HEK293 (cell line): ENCODE measurements around the gene ALDH16A1.
A peak's percentile ranks its signal among the peaks of the same experiment; 100 is the strongest.

Experiments
- CTCF ChIA-PET: fragments of 350-600 bp; formaldehyde crosslinking; extraction: SDS; loops from one replicate; lab custom pipeline; 2021; ENCODE audit warnings: antibody characterized with exemption; lab: Yijun Ruan, JAX
- POLR2A ChIA-PET: fragments of 300-600 bp; formaldehyde crosslinking; extraction: SDS; loops from one replicate; lab custom pipeline; 2020; ENCODE audit warnings: antibody characterized with exemption, inconsistent platforms; lab: Yijun Ruan, JAX
- H3K27ac ChIP-seq: fragments of 200-500 bp; sonication (Bioruptor generic); 2 replicates; pipeline ENCODE4 v1.5.1; 2014; ENCODE audit warnings: low read depth, low read length, control low read depth, inconsistent platforms; ENCODE audit errors: extremely low read depth
- H3K36me3 ChIP-seq, 2 experiments: fragments of 200-500 bp in 1 of 2; sonication (Bioruptor generic) in 1 of 2; 1 replicate in 1 of 2; 2 replicates in 1 of 2; pipeline ENCODE4 v1.5.1; 2014 to 2017; ENCODE audit warnings: inconsistent platforms in 2 of 2, low read length in 2 of 2; ENCODE audit not compliant: control insufficient read depth in 2 of 2, insufficient read depth in 1 of 2
- H3K4me1 ChIP-seq: fragments of 200-500 bp; sonication (Bioruptor generic); 2 replicates; pipeline ENCODE4 v1.5.1; 2014; ENCODE audit warnings: mild to moderate bottlenecking, low read length, inconsistent platforms; ENCODE audit not compliant: control insufficient read depth, insufficient read depth
- H3K4me3 ChIP-seq: 2 replicates; pipeline ENCODE4 v1.5.1; 2011; ENCODE audit warnings: low read depth, mild to moderate bottlenecking, control low read depth, low read length, moderate library complexity
- H3K9me3 ChIP-seq: fragments of 200-500 bp; sonication (Bioruptor generic); 2 replicates; pipeline ENCODE4 v1.5.1; 2014; ENCODE audit warnings: low read depth, low read length, inconsistent platforms; ENCODE audit not compliant: control insufficient read depth, insufficient read depth
- ELK4 ChIP-seq: IDR thresholded peaks from 2 replicates; pipeline ENCODE4 v1.6.1; 2011; ENCODE audit warnings: mild to moderate bottlenecking, low read depth, low read length, borderline replicate concordance
- GLIS1 ChIP-seq: fragments of 450-650 bp; formaldehyde crosslinking; IDR thresholded peaks from 2 replicates; pipeline ENCODE4 v1.5.1; 2016; ENCODE audit warnings: missing biosample characterization, missing genetic modification characterization
- GLIS2 ChIP-seq: fragments of 450-650 bp; formaldehyde crosslinking; IDR thresholded peaks from 2 replicates; pipeline ENCODE4 v1.5.1; 2016; ENCODE audit warnings: missing biosample characterization, missing genetic modification characterization
- KLF8 ChIP-seq: fragments of 450-650 bp; formaldehyde crosslinking; IDR thresholded peaks from 2 replicates; pipeline ENCODE4 v1.5.1; 2016; ENCODE audit warnings: missing biosample characterization, missing genetic modification characterization
- PRDM10 ChIP-seq: fragments of 450-650 bp; formaldehyde crosslinking; IDR thresholded peaks from 2 replicates; pipeline ENCODE4 v1.5.1; 2016; ENCODE audit warnings: missing biosample characterization, missing genetic modification characterization
- WT1 ChIP-seq: fragments of 450-650 bp; formaldehyde crosslinking; IDR thresholded peaks from 2 replicates; pipeline ENCODE4 v1.5.1; 2016; ENCODE audit warnings: missing biosample characterization, missing genetic modification characterization
- ZBTB1 ChIP-seq: fragments of 450-650 bp; formaldehyde crosslinking; IDR thresholded peaks from 2 replicates; pipeline ENCODE4 v1.5.1; 2016; ENCODE audit warnings: missing biosample characterization, missing genetic modification characterization
- ZBTB11 ChIP-seq: fragments of 450-650 bp; formaldehyde crosslinking; conservative IDR thresholded peaks from 2 replicates; pipeline ENCODE4 v1.5.1; 2016; ENCODE audit warnings: low read depth, missing biosample characterization, missing genetic modification characterization
- ZBTB26 ChIP-seq: fragments of 450-650 bp; formaldehyde crosslinking; optimal IDR thresholded peaks from 2 replicates; pipeline ENCODE3; 2016; ENCODE audit warnings: missing biosample characterization, mild to moderate bottlenecking, missing genetic modification characterization
- ZBTB8A ChIP-seq: fragments of 450-650 bp; formaldehyde crosslinking; IDR thresholded peaks from 2 replicates; pipeline ENCODE4 v1.5.1; 2016; ENCODE audit warnings: missing biosample characterization, missing genetic modification characterization
- ZNF10 ChIP-seq: fragments of 450-650 bp; formaldehyde crosslinking; IDR thresholded peaks from 2 replicates; pipeline ENCODE4 v1.5.1; 2017; ENCODE audit warnings: missing biosample characterization, missing genetic modification characterization
- ZNF112 ChIP-seq: fragments of 450-650 bp; formaldehyde crosslinking; IDR thresholded peaks from 2 replicates; pipeline ENCODE4 v1.5.0; 2017; ENCODE audit warnings: missing biosample characterization, missing genetic modification characterization
- ZNF184 ChIP-seq: fragments of 450-650 bp; IDR thresholded peaks from 2 replicates; pipeline ENCODE4 v1.5.1; 2018; ENCODE audit warnings: missing biosample characterization, mild to moderate bottlenecking, missing genetic modification characterization
- ZNF214 ChIP-seq: fragments of 450-650 bp; formaldehyde crosslinking; IDR thresholded peaks from 2 replicates; pipeline ENCODE4 v1.5.1; 2017; ENCODE audit warnings: missing biosample characterization, mild to moderate bottlenecking, missing genetic modification characterization, borderline replicate concordance
- ZNF24 ChIP-seq: fragments of 450-650 bp; formaldehyde crosslinking; IDR thresholded peaks from 2 replicates; pipeline ENCODE4 v1.5.1; 2016; ENCODE audit warnings: missing biosample characterization, missing genetic modification characterization
- ZNF266 ChIP-seq: fragments of 450-650 bp; formaldehyde crosslinking; IDR thresholded peaks from 2 replicates; pipeline ENCODE4 v1.5.1; 2016; ENCODE audit warnings: missing biosample characterization, missing genetic modification characterization, low read depth
- ZNF449 ChIP-seq: fragments of 450-650 bp; formaldehyde crosslinking; IDR thresholded peaks from 2 replicates; pipeline ENCODE4 v1.5.1; 2017; ENCODE audit warnings: missing biosample characterization, mild to moderate bottlenecking, missing genetic modification characterization, moderate library complexity
- ZNF600 ChIP-seq: fragments of 450-650 bp; formaldehyde crosslinking; IDR thresholded peaks from 2 replicates; pipeline ENCODE4 v1.5.1; 2016; ENCODE audit warnings: missing biosample characterization, missing genetic modification characterization
- ZNF610 ChIP-seq: fragments of 450-650 bp; formaldehyde crosslinking; IDR thresholded peaks from 2 replicates; pipeline ENCODE4 v1.5.1; 2016; ENCODE audit warnings: missing biosample characterization, missing genetic modification characterization, borderline replicate concordance
- ZNF701 ChIP-seq: fragments of 450-650 bp; formaldehyde crosslinking; IDR thresholded peaks from 2 replicates; pipeline ENCODE4 v1.5.1; 2016; ENCODE audit warnings: missing biosample characterization, missing genetic modification characterization
- ZNF76 ChIP-seq: fragments of 450-650 bp; formaldehyde crosslinking; IDR thresholded peaks from 2 replicates; pipeline ENCODE4; 2016; ENCODE audit warnings: low read depth, missing biosample characterization, missing genetic modification characterization, borderline replicate concordance
- ZNF791 ChIP-seq: fragments of 450-650 bp; formaldehyde crosslinking; IDR thresholded peaks from 2 replicates; pipeline ENCODE4 v1.5.1; 2016; ENCODE audit warnings: missing biosample characterization, missing genetic modification characterization
- ZSCAN23 ChIP-seq: fragments of 450-650 bp; formaldehyde crosslinking; IDR thresholded peaks from 2 replicates; pipeline ENCODE4 v1.5.1; 2016; ENCODE audit warnings: missing biosample characterization, missing genetic modification characterization
- ZSCAN5A ChIP-seq: fragments of 450-650 bp; formaldehyde crosslinking; IDR thresholded peaks from 2 replicates; pipeline ENCODE4 v1.5.1; 2016; ENCODE audit warnings: missing biosample characterization, missing genetic modification characterization
- ZXDB ChIP-seq: fragments of 450-650 bp; formaldehyde crosslinking; IDR thresholded peaks from 2 replicates; pipeline ENCODE4 v1.5.1; 2016; ENCODE audit warnings: missing biosample characterization, missing genetic modification characterization

The ALDH16A1 gene

GRCh38 chr19:49427855-49428546 lies 25.0 kb upstream of the ALDH16A1 start:
- Histone ChIP-seq H3K4me3 (peak overlapping the region; percentile 11; the same call in 1 of the 2 replicates), H3K27ac (no peak overlapping the region), H3K9me3 (no peaks in the 10 kb centered on the region), H3K36me3 (no peaks in the 10 kb centered on the region), H3K4me1 (no peaks in the 10 kb centered on the region)
- ChIA-PET POLR2A (interaction anchor here (0.8 to 1.9 kb wide), 2 partner anchors 9 to 24 kb away, joined by 3 to 5 read pairs; partner anchors contain the start of gene PIH1D1), CTCF (interaction anchor here (0.6 to 1.4 kb wide), 3 partner anchors 13 to 201 kb away, joined by 3 to 4 read pairs (median 4); no protein-coding TSS in a partner anchor)
- TF ChIP-seq ZNF214 (tag by site-specific recombination) (no peak), GLIS1 (tag by site-specific recombination) (peak; percentile 46), ZBTB1 (no peak), GLIS2 (tag by site-specific recombination) (peak; percentile 48; the same call in 1 of the 2 replicates), ZBTB26 (tag by site-specific recombination) (peak; percentile 38), ELK4 (no peak), ZSCAN5A (tag by site-specific recombination) (no peak), ZNF112 (tag by site-specific recombination) (no peak), ZNF449 (tag by site-specific recombination) (no peak), ZNF791 (tag by site-specific recombination) (no peak), ZBTB8A (tag by site-specific recombination) (no peak), PRDM10 (tag by site-specific recombination) (peak; percentile 23; the same call in 1 of the 2 replicates), ZBTB11 (tag by site-specific recombination) (peak; percentile 48), ZXDB (tag by site-specific recombination) (0 out of 2 replicates have a peak, but pooled peaks have one; percentile 62), ZNF76 (tag by site-specific recombination) (no peak), ZNF24 (no peak), KLF8 (tag by site-specific recombination) (no peak), ZNF600 (tag by site-specific recombination) (peak; percentile 76), ZNF10 (tag by site-specific recombination) (no peak; the same call in 1 of the 2 replicates), ZNF184 (tag by site-specific recombination) (no peak), ZNF610 (tag by site-specific recombination) (peak; percentile 86; the same call in 1 of the 2 replicates), ZNF266 (tag by site-specific recombination) (no peak), WT1 (tag by site-specific recombination) (no peak), ZNF701 (tag by site-specific recombination) (no peak), ZSCAN23 (tag by site-specific recombination) (no peak)
